ENCODE data around the gene PRSS38. TPM values are rescaled to one million over a fixed set of nuclear protein-coding genes. Genes with fewer than 3 reads are reported as not detected.

Gene PRSS38
- total RNA-seq, 2 experiments from 2014 or later = not detected

GRCh38 chr1:227880342-227880924 lies 65.0 kb downstream of the PRSS38 start:
- DNase-seq (no peak), ATAC-seq (ENCODE audit: poor library complexity) (no peak)
- Mint-ChIP-seq H3K4me3 (no peak overlapping the region), H3K36me3 (ENCODE audit: low read depth) (no peaks in the 10 kb centered on the region), H3K9me3 (no peaks in the 10 kb centered on the region), H3K27me3 (no peaks in the 10 kb centered on the region), H3K4me1 (ENCODE audit: low read depth) (peaks cover 22% of the 10 kb centered on the region), H3K27ac (no peak overlapping the region)
- Histone ChIP-seq H3K4me1 (ENCODE audit: insufficient read depth, low read length) (peaks cover 27% of the 10 kb centered on the region), H3K36me3 (ENCODE audit: insufficient read depth, low read length) (no peaks in the 10 kb centered on the region), H3K27ac (ENCODE audit: low read depth in 1 of 2, low read length in 2 of 2) (no peak overlapping the region), H3K4me3 (ENCODE audit: low read length) (no peak overlapping the region), H3K27me3 (ENCODE audit: control insufficient read depth in 1 of 2, insufficient read depth in 2 of 2, low read length in 2 of 2) (no peaks in the 10 kb centered on the region), H3K9me3 (ENCODE audit: control insufficient read depth in 1 of 2, insufficient read depth in 1 of 2, low read length in 2 of 2) (peaks cover 0 to 5% of the 10 kb centered on the region in 2 experiments)
- ChIA-PET POLR2A (interaction anchor here (1.2 kb wide), 1 partner anchor 117 kb away, joined by 3 read pairs; no protein-coding TSS in a partner anchor), CTCF (no interaction called here)
- intact Hi-C loops (cut with DNase I, micrococcal nuclease) = loop anchor here in 1 of 2 experiments (10.0 kb wide), 1 partner anchor 774 kb away; no protein-coding TSS in a partner anchor
- TF ChIP-seq CTCF (IDR thresholded peaks at IDR 0.05) = no peak

GRCh38 chr1:227883073-227883520 lies 67.6 kb downstream of the PRSS38 start:
- peaks cover 0 to 5% of the 10 kb centered on the region in 2 experiments for H3K9me3 ChIP-seq (ENCODE audit: control insufficient read depth in 1 of 2, insufficient read depth in 1 of 2, low read length in 2 of 2)
- no peaks in the 10 kb centered on the region for H3K27me3 ChIP-seq (ENCODE audit: control insufficient read depth in 1 of 2, insufficient read depth in 2 of 2, low read length in 2 of 2)
- no peak overlapping the region for H3K4me3 ChIP-seq (ENCODE audit: low read length)
- H3K27me3 Mint-ChIP-seq = no peaks in the 10 kb centered on the region
- peak overlapping the region; percentile 47 for H3K27ac Mint-ChIP-seq
- peaks cover 40% of the 10 kb centered on the region for H3K4me1 Mint-ChIP-seq (ENCODE audit: low read depth)
- ATAC-seq (ENCODE audit: poor library complexity) (no peak), DNase-seq (peak in 2 of 14 experiments; percentile 10 to 27)
- peaks cover 54% of the 10 kb centered on the region for H3K4me1 ChIP-seq (ENCODE audit: insufficient read depth, low read length)
- no peaks in the 10 kb centered on the region for H3K36me3 Mint-ChIP-seq (ENCODE audit: low read depth)
- H3K27ac ChIP-seq (ENCODE audit: low read depth in 1 of 2, low read length in 2 of 2) = no peak overlapping the region
- CTCF ChIA-PET = no interaction called here
- intact Hi-C loops (cut with DNase I, micrococcal nuclease) = loop anchor here in 1 of 2 experiments (10.0 kb wide), 1 partner anchor 772 kb away; no protein-coding TSS in a partner anchor
- H3K36me3 ChIP-seq (ENCODE audit: insufficient read depth, low read length) = no peaks in the 10 kb centered on the region
- no peak for TF ChIP-seq CTCF (IDR thresholded peaks at IDR 0.05)
- H3K9me3 Mint-ChIP-seq = no peaks in the 10 kb centered on the region
- no peak overlapping the region for H3K4me3 Mint-ChIP-seq
- POLR2A ChIA-PET = no interaction called here

- H3K27ac Mint-ChIP-seq = no peak overlapping the region
- H3K4me1 Mint-ChIP-seq (ENCODE audit: low read depth) = peaks cover 40% of the 10 kb centered on the region
- Histone ChIP-seq H3K4me3 (ENCODE audit: low read length) (no peak overlapping the region), H3K27me3 (ENCODE audit: control insufficient read depth in 1 of 2, insufficient read depth in 2 of 2, low read length in 2 of 2) (no peaks in the 10 kb centered on the region), H3K36me3 (ENCODE audit: insufficient read depth, low read length) (no peaks in the 10 kb centered on the region), H3K27ac (ENCODE audit: low read depth in 1 of 2, low read length in 2 of 2) (peak overlapping the region in 1 of 2 donors; percentile 22), H3K4me1 (ENCODE audit: insufficient read depth, low read length) (peaks cover 60% of the 10 kb centered on the region), H3K9me3 (ENCODE audit: control insufficient read depth in 1 of 2, insufficient read depth in 1 of 2, low read length in 2 of 2) (peaks cover 0 to 5% of the 10 kb centered on the region in 2 experiments)
- intact Hi-C loops (cut with DNase I, micrococcal nuclease) = loop anchor here in 1 of 2 experiments (10.0 kb wide), 1 partner anchor 771 kb away; no protein-coding TSS in a partner anchor
- POLR2A ChIA-PET = interaction anchor here (1.1 kb wide), 1 partner anchor 13 kb away, joined by 5 read pairs; no protein-coding TSS in a partner anchor
- no peaks in the 10 kb centered on the region for H3K27me3 Mint-ChIP-seq
- TF ChIP-seq CTCF (IDR thresholded peaks at IDR 0.05) = no peak
- H3K4me3 Mint-ChIP-seq = no peak overlapping the region
- CTCF ChIA-PET = no interaction called here
- no peaks in the 10 kb centered on the region for H3K9me3 Mint-ChIP-seq
- no peaks in the 10 kb centered on the region for H3K36me3 Mint-ChIP-seq (ENCODE audit: low read depth)
- DNase-seq = peak in 2 of 14 experiments; percentile 7 to 30
- ATAC-seq (ENCODE audit: poor library complexity) = no peak
Measured at GRCh38 chr1:227883641-227884301, 68.3 kb downstream of the PRSS38 start.

All from CD4-positive, alpha-beta T cell (primary cell).